ENCODE results near the gene ACP4. TPM values are rescaled to one million over a fixed set of nuclear protein-coding genes. Genes with fewer than 3 reads are reported as not detected.

Gene ACP4
- total and polyA plus RNA-seq, 2 experiments from 2014 or later = not detected

DNA sequence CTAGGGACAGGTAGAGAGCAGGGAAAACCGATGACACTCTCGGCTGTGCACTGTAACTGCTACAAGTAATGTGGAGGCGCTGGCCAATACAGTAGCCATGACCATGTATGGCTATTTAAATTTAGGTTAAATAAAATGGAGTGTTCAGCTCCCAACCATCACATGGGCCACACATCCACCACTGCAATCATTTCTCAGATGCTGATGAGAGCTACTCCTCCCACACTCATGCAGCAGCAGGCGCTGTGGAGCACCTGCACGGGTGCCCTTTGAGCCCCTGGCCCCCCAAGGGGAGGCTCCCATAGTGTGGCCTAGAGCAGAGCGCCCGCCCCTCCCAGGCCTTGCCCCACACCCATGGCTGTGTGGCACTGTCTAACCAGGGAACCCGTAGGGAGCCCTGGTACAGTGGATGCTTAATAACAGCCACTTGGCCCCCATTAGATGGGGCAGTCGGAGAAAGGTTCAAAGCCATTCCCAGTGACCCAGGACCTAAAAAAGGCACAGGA lies 6.0 kb downstream of the ACP4 start:
- H3K4me1 ChIP-seq (ENCODE audit: insufficient read depth) = peaks cover 9% of the 10 kb centered on the region
- ATAC-seq (peak; percentile 21), DNase-seq (ENCODE audit: low spot score) (peak; percentile 52)
- peaks cover 54% of the 10 kb centered on the region for H4K20me1 ChIP-seq (replicated peaks; ENCODE audit: insufficient read depth)
- Mint-ChIP-seq H3K36me3 (ENCODE audit: low read depth) (peaks cover 52% of the 10 kb centered on the region), H3K27me3 (ENCODE audit: insufficient read depth, low read depth, poor library complexity) (peaks cover 31% of the 10 kb centered on the region), H3K4me3 (no peak overlapping the region), H3K27ac (peak overlapping the region; percentile 79; the same call in 1 of the 2 replicates), H3K4me1 (peaks cover 14% of the 10 kb centered on the region), H3K9me3 (peaks cover under 1% of the 10 kb centered on the region)
- H3K36me3 ChIP-seq (ENCODE audit: insufficient read depth) = peaks cover 14% of the 10 kb centered on the region
- peak overlapping the region; percentile 90 for H3K27ac ChIP-seq (ENCODE audit: low read depth)
- no peak overlapping the region for H3K4me3 ChIP-seq
- H3K9me2 ChIP-seq (ENCODE audit: insufficient read depth) = no peaks in the 10 kb centered on the region
- no peaks in the 10 kb centered on the region for H3K27me3 ChIP-seq (ENCODE audit: insufficient read depth)
- peaks cover 52% of the 10 kb centered on the region for H3F3A ChIP-seq (replicated peaks; ENCODE audit: low read depth)
- H3K79me2 ChIP-seq (replicated peaks; ENCODE audit: insufficient read depth) = peaks cover 19% of the 10 kb centered on the region
- TF ChIP-seq CTCF (conservative IDR thresholded peaks at IDR 0.05; ENCODE audit: low read depth in 2 of 2) (peak; percentile 30 to 47; a peak in 3 of 4 replicates), POLR2AphosphoS5 (IDR thresholded peaks at IDR 0.05; ENCODE audit: low read depth) (peak; percentile 45; the same call in 1 of the 2 replicates), JUNB (IDR thresholded peaks at IDR 0.05; ENCODE audit: unreplicated experiment) (no peak)
- no peak overlapping the region for H2AFZ ChIP-seq
- H3K4me2 ChIP-seq = no peak overlapping the region

DNA sequence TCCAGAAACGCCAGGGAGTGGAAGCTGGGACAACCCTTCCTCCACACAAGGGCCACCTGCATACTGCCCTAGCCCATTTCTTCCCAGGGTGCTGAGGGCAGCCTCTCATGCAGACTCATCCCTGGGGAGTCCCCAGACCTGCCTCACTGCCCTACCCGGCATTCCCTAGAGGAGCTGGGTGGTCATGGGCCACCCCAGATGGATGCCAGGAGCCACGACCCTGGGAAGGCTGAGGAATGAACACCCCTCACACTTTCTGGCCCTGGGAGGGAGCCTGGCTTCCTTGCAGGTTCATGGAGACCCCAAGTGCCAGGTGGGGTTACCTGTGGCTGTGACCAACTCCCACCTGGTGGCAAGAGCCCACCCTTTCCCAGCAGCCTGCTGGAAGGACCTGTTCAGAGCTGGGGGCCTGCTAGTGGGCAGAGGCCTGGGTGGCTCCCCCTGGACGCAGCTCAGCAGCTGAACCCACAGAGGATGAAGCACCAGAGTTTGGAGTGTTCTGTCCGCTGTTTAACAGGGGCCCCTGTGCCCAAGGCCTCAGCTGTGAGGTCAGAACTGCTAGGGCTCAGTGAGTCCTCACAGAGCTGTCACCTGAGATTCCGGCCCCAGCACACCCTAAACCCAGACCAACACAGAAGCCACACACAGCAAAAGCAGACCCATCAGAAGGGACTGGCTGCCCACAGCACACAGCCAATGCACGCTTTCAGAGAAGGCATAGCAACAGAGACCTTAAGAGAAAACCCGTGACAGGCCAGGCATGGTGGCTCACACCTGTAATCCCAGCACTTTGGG lies 6.6 kb downstream of the ACP4 start:
- peaks cover 56% of the 10 kb centered on the region for H3F3A ChIP-seq (replicated peaks; ENCODE audit: low read depth)
- Mint-ChIP-seq H3K4me1 (peaks cover 16% of the 10 kb centered on the region), H3K36me3 (ENCODE audit: low read depth) (peaks cover 58% of the 10 kb centered on the region), H3K27me3 (ENCODE audit: insufficient read depth, low read depth, poor library complexity) (peaks cover 33% of the 10 kb centered on the region), H3K4me3 (no peak overlapping the region), H3K27ac (no peak overlapping the region), H3K9me3 (no peaks in the 10 kb centered on the region; the same call in 1 of the 3 replicates)
- peaks cover 9% of the 10 kb centered on the region for H3K4me1 ChIP-seq (ENCODE audit: insufficient read depth)
- no peak for DNase-seq (ENCODE audit: low spot score)
- H2AFZ ChIP-seq = no peak overlapping the region
- TF ChIP-seq REST (IDR thresholded peaks at IDR 0.05; ENCODE audit: unreplicated experiment) (no peak), EZH2 (IDR thresholded peaks at IDR 0.05; ENCODE audit: low read depth, unreplicated experiment) (no peak)
- H3K9me2 ChIP-seq (ENCODE audit: insufficient read depth) = no peaks in the 10 kb centered on the region
- no peak overlapping the region for H3K4me2 ChIP-seq
- peaks cover 21% of the 10 kb centered on the region for H3K36me3 ChIP-seq (ENCODE audit: insufficient read depth)
- ATAC-seq = peak; percentile 0; the same call in 2 of the 3 replicates
- peaks cover 26% of the 10 kb centered on the region for H3K79me2 ChIP-seq (replicated peaks; ENCODE audit: insufficient read depth)
- H3K27me3 ChIP-seq (ENCODE audit: insufficient read depth) = no peaks in the 10 kb centered on the region
- peaks cover 60% of the 10 kb centered on the region for H4K20me1 ChIP-seq (replicated peaks; ENCODE audit: insufficient read depth)
- peak overlapping the region; percentile 90 for H3K27ac ChIP-seq (ENCODE audit: low read depth)
- no peak overlapping the region for H3K4me3 ChIP-seq

Measured in GM23338 (cell line).